CD4-positive, alpha-beta memory T cell (primary cell): ENCODE data around the gene STIM1. TPM values are rescaled to one million over a fixed set of nuclear protein-coding genes. Genes with fewer than 3 reads are reported as not detected.

ENCODE experiments used
- CTCF ChIA-PET: fragments of 350-600 bp; sonication (Branson Sonifier 250); formaldehyde crosslinking; loops from one replicate; lab custom pipeline; 2021; ENCODE audit warnings: inconsistent platforms; ENCODE audit not compliant: partially characterized antibody; lab: Charles Lee
- POLR2A ChIA-PET: fragments of 350-600 bp; sonication (Branson Sonifier 250); formaldehyde crosslinking; loops from one replicate; lab custom pipeline; 2021; ENCODE audit not compliant: partially characterized antibody; lab: Charles Lee
- DNase-seq, 5 donors: peaks; one replicate each; pipeline versions ENCODE4 v3.0.0 to v3.0.0-alpha.2; 2020 to 2022; ENCODE audit warnings: mixed read lengths in 1 of 5
- H3K27ac ChIP-seq: one replicate; pipeline ENCODE4 v1.7.0; 2013; ENCODE audit warnings: low read depth, low read length
- H3K27me3 ChIP-seq: 2 replicates; pipeline ENCODE4 v1.7.0; 2013; ENCODE audit warnings: mild to moderate bottlenecking, low read length, moderate library complexity; ENCODE audit not compliant: insufficient read depth
- H3K36me3 ChIP-seq: 2 replicates; pipeline ENCODE4 v1.7.0; 2013; ENCODE audit warnings: mild to moderate bottlenecking, low read length, moderate library complexity; ENCODE audit not compliant: insufficient read depth
- H3K4me1 ChIP-seq: 2 replicates; pipeline ENCODE4 v1.7.0; 2013; ENCODE audit warnings: mild to moderate bottlenecking, low read length, moderate library complexity; ENCODE audit not compliant: insufficient read depth
- H3K4me3 ChIP-seq, 2 donors: one replicate each; pipeline ENCODE4 v1.7.0; 2013; ENCODE audit warnings: low read length in 2 of 2, mild to moderate bottlenecking in 1 of 2
- H3K9me3 ChIP-seq, 2 donors: one replicate each; pipeline ENCODE4 v1.7.0; 2013; ENCODE audit warnings: low read length in 2 of 2, control low read depth in 1 of 2; ENCODE audit not compliant: control insufficient read depth in 1 of 2
- H3K27ac Mint-ChIP-seq, 7 donors: one replicate each; pipeline ENCODE4 v1.8.0; 2020 to 2021; ENCODE audit warnings: mixed read lengths in 7 of 7, mild to moderate bottlenecking in 6 of 7, inconsistent platforms in 3 of 7, moderate library complexity in 3 of 7
- H3K27me3 Mint-ChIP-seq, 2 donors: one replicate each; pipeline ENCODE4 v1.8.0; 2020 to 2021; ENCODE audit warnings: mixed read lengths in 2 of 2
- H3K36me3 Mint-ChIP-seq, 2 donors: one replicate each; pipeline ENCODE4 v1.8.0; 2020 to 2021; ENCODE audit warnings: mixed read lengths in 2 of 2, inconsistent platforms in 1 of 2, mild to moderate bottlenecking in 1 of 2
- H3K4me1 Mint-ChIP-seq, 4 donors: one replicate each; pipeline ENCODE4 v1.8.0; 2020 to 2021; ENCODE audit warnings: mixed read lengths in 4 of 4, mild to moderate bottlenecking in 1 of 4
- H3K4me3 Mint-ChIP-seq, 8 donors: one replicate each; pipeline ENCODE4 v1.8.0; 2020 to 2021; ENCODE audit warnings: mixed read lengths in 8 of 8, mild to moderate bottlenecking in 7 of 8, moderate library complexity in 6 of 8, inconsistent platforms in 3 of 8
- H3K9me3 Mint-ChIP-seq, 8 donors: one replicate each; pipeline ENCODE4 v1.8.0; 2020 to 2021; ENCODE audit warnings: mixed read lengths in 8 of 8, mild to moderate bottlenecking in 5 of 8, inconsistent platforms in 3 of 8, moderate library complexity in 1 of 8
- intact Hi-C: fragments of 100-400 bp; cut with micrococcal nuclease; formaldehyde crosslinking; loops from one replicate; pipeline ENCODE4 v1.15.1; 2023
- polyA plus RNA-seq, 2 donors: library from polyadenylated mRNA; unstranded; fragments of 300-500 nt; fragmentation: Illumina TruSeq; gene quantifications; one replicate each; pipeline ENCODE4 v1.2.3, GENCODE V29; 2021
- total RNA-seq, 2 experiments: library from RNA; stranded (reverse); gene quantifications; one replicate each; pipeline ENCODE4 v1.2.3, GENCODE V29; 2021

The STIM1 gene
- total and polyA plus RNA-seq, 4 experiments from 2014 or later, result 27.7 to 87.4 (median 65.5) TPM

- intact Hi-C loops, result loop anchor here (1.0 to 10.0 kb wide), 4 partner anchors 16 to 129 kb away; no protein-coding TSS in a partner anchor
- Histone ChIP-seq H3K9me3 (no peaks in the 10 kb centered on the region), H3K4me3 (peak overlapping the region in 1 of 2 donors; percentile 18), H3K4me1 (peaks cover 81% of the 10 kb centered on the region), H3K36me3 (no peaks in the 10 kb centered on the region), H3K27me3 (no peaks in the 10 kb centered on the region), H3K27ac (peak overlapping the region; percentile 50)
- ChIA-PET CTCF (interaction anchor here (0.8 to 8.3 kb wide), 25 partner anchors 10 to 137 kb away, joined by 3 to 179 read pairs (median 6); partner anchors contain the start of genes RHOG and STIM1), POLR2A (interaction anchor here (0.6 to 13.1 kb wide), 22 partner anchors 9 to 146 kb away, joined by 3 to 229 read pairs (median 4); partner anchors contain the start of genes NUP98, RHOG and STIM1)
- no peaks in the 10 kb centered on the region for H3K9me3 Mint-ChIP-seq
- peak overlapping the region in 7 of 8 donors; percentile 19 to 73 (median 56) for H3K4me3 Mint-ChIP-seq
- no peaks in the 10 kb centered on the region for H3K27me3 Mint-ChIP-seq
- peaks cover 6 to 20% of the 10 kb centered on the region in 2 donors for H3K36me3 Mint-ChIP-seq
- DNase-seq, result peak in 1 of 5 donors; percentile 8
- H3K4me1 Mint-ChIP-seq, result peaks cover 74 to 90% (median 83%) of the 10 kb centered on the region in 4 donors
- H3K27ac Mint-ChIP-seq, result peak overlapping the region; percentile 82 to 95 (median 92)
Observed at GRCh38 chr11:3942956-3943497, 87.6 kb downstream of the STIM1 start.

GRCh38 chr11:3944198-3944597, 88.7 kb downstream of the STIM1 start:
- H3K27ac ChIP-seq, result peak overlapping the region; percentile 7
- intact Hi-C loops, result loop anchor here (10.0 kb wide), 1 partner anchor 51 kb away; no protein-coding TSS in a partner anchor

GRCh38 chr11:3946455-3947017, 91.1 kb downstream of the STIM1 start:
- Histone ChIP-seq H3K9me3 (no peaks in the 10 kb centered on the region), H3K27me3 (no peaks in the 10 kb centered on the region), H3K4me1 (peaks cover 99% of the 10 kb centered on the region), H3K36me3 (no peaks in the 10 kb centered on the region), H3K27ac (peak overlapping the region; percentile 68), H3K4me3 (peak overlapping the region in 1 of 2 donors; percentile 15)
- intact Hi-C loops, result loop anchor here (1.0 to 10.0 kb wide), 4 partner anchors 26 to 92 kb away; no protein-coding TSS in a partner anchor
- POLR2A ChIA-PET, result interaction anchor here (0.5 to 13.1 kb wide), 20 partner anchors 9 to 145 kb away, joined by 3 to 229 read pairs (median 4); partner anchors contain the start of genes RHOG and STIM1
- H3K4me3 Mint-ChIP-seq, result peak overlapping the region; percentile 72 to 86 (median 80)
- H3K4me1 Mint-ChIP-seq, result peaks cover 86 to 97% (median 92%) of the 10 kb centered on the region in 4 donors
- CTCF ChIA-PET, result interaction anchor here (0.9 to 8.3 kb wide), 10 partner anchors 13 to 123 kb away, joined by 3 to 179 read pairs (median 14); partner anchors contain the start of genes RHOG and STIM1
- H3K27ac Mint-ChIP-seq, result peak overlapping the region; percentile 89 to 98 (median 94)
- no peaks in the 10 kb centered on the region for H3K9me3 Mint-ChIP-seq
- H3K27me3 Mint-ChIP-seq, result no peaks in the 10 kb centered on the region
- H3K36me3 Mint-ChIP-seq, result peaks cover 6 to 20% of the 10 kb centered on the region in 2 donors
- DNase-seq, result no peak

More at GRCh38 chr11:3944198-3944597, 88.7 kb downstream of the STIM1 start:
- Mint-ChIP-seq H3K9me3 (no peaks in the 10 kb centered on the region), H3K27ac (peak overlapping the region; percentile 82 to 95 (median 89)), H3K4me3 (peak overlapping the region in 7 of 8 donors; percentile 21 to 65 (median 49)), H3K27me3 (no peaks in the 10 kb centered on the region), H3K4me1 (peaks cover 80 to 97% (median 90%) of the 10 kb centered on the region in 4 donors), H3K36me3 (peaks cover 6 to 20% of the 10 kb centered on the region in 2 donors)
- H3K4me1 ChIP-seq, result peaks cover 86% of the 10 kb centered on the region
- no peak for DNase-seq
- no peaks in the 10 kb centered on the region for H3K27me3 ChIP-seq
- no peak overlapping the region for H3K4me3 ChIP-seq
- CTCF ChIA-PET, result interaction anchor here (2.4 to 8.3 kb wide), 6 partner anchors 9 to 125 kb away, joined by 11 to 179 read pairs (median 22); partner anchors contain the start of gene STIM1
- no peaks in the 10 kb centered on the region for H3K36me3 ChIP-seq
- no peaks in the 10 kb centered on the region for H3K9me3 ChIP-seq
- POLR2A ChIA-PET, result interaction anchor here (1.0 to 13.1 kb wide), 6 partner anchors 18 to 128 kb away, joined by 3 to 229 read pairs (median 18); partner anchors contain the start of genes RHOG and STIM1

GRCh38 chr11:3947061-3947460, 91.6 kb downstream of the STIM1 start:
- Mint-ChIP-seq H3K4me1 (peaks cover 87 to 97% (median 92%) of the 10 kb centered on the region in 4 donors), H3K36me3 (peaks cover 6 to 20% of the 10 kb centered on the region in 2 donors), H3K9me3 (no peaks in the 10 kb centered on the region), H3K27ac (peak overlapping the region; percentile 89 to 98 (median 94)), H3K27me3 (no peaks in the 10 kb centered on the region), H3K4me3 (peak overlapping the region; percentile 72 to 86 (median 80))
- Histone ChIP-seq H3K27ac (peak overlapping the region; percentile 68), H3K36me3 (no peaks in the 10 kb centered on the region), H3K27me3 (no peaks in the 10 kb centered on the region), H3K4me3 (peak overlapping the region; percentile 19 to 45), H3K9me3 (no peaks in the 10 kb centered on the region), H3K4me1 (peaks cover 99% of the 10 kb centered on the region)
- intact Hi-C loops, result loop anchor here (1.0 to 10.0 kb wide), 4 partner anchors 26 to 93 kb away; no protein-coding TSS in a partner anchor
- ChIA-PET CTCF (interaction anchor here (0.9 to 8.3 kb wide), 9 partner anchors 12 to 122 kb away, joined by 3 to 179 read pairs (median 12); partner anchors contain the start of genes RHOG and STIM1), POLR2A (interaction anchor here (0.5 to 13.1 kb wide), 22 partner anchors 9 to 145 kb away, joined by 3 to 229 read pairs (median 4); partner anchors contain the start of genes RHOG and STIM1)
- peak; percentile 72 to 81 (median 77) for DNase-seq

GRCh38 chr11:3949125-3949524, 93.7 kb downstream of the STIM1 start:
- Histone ChIP-seq H3K36me3 (no peaks in the 10 kb centered on the region), H3K27me3 (no peaks in the 10 kb centered on the region), H3K4me1 (peaks cover 99% of the 10 kb centered on the region), H3K27ac (peak overlapping the region; percentile 68), H3K9me3 (no peaks in the 10 kb centered on the region), H3K4me3 (peak overlapping the region in 1 of 2 donors; percentile 18)
- Mint-ChIP-seq H3K4me1 (peaks cover 83 to 97% (median 90%) of the 10 kb centered on the region in 4 donors), H3K4me3 (peak overlapping the region; percentile 6 to 83 (median 72)), H3K36me3 (peaks cover 6 to 24% of the 10 kb centered on the region in 2 donors), H3K9me3 (no peaks in the 10 kb centered on the region), H3K27me3 (no peaks in the 10 kb centered on the region), H3K27ac (peak overlapping the region; percentile 84 to 95 (median 93))
- intact Hi-C loops, result loop anchor here (5.0 to 10.0 kb wide), 2 partner anchors 42 to 46 kb away; no protein-coding TSS in a partner anchor
- peak; percentile 39 to 47 (median 45) for DNase-seq
- POLR2A ChIA-PET, result interaction anchor here (1.0 to 13.1 kb wide), 4 partner anchors 12 to 109 kb away, joined by 3 to 229 read pairs (median 28); partner anchors contain the start of genes RHOG and STIM1
- CTCF ChIA-PET, result interaction anchor here (1.2 to 3.7 kb wide), 5 partner anchors 10 to 123 kb away, joined by 3 to 17 read pairs (median 16); partner anchors contain the start of gene STIM1

- H3K36me3 Mint-ChIP-seq, result peaks cover 5 to 25% of the 10 kb centered on the region in 2 donors
- H3K9me3 ChIP-seq, result no peaks in the 10 kb centered on the region
- H3K27ac ChIP-seq, result peak overlapping the region; percentile 39
- intact Hi-C loops, result no loop called here
- H3K4me1 Mint-ChIP-seq, result peaks cover 83 to 100% (median 93%) of the 10 kb centered on the region in 4 donors
- no peaks in the 10 kb centered on the region for H3K9me3 Mint-ChIP-seq
- H3K27me3 Mint-ChIP-seq, result no peaks in the 10 kb centered on the region
- peaks cover 98% of the 10 kb centered on the region for H3K4me1 ChIP-seq
- H3K36me3 ChIP-seq, result no peaks in the 10 kb centered on the region
- H3K27ac Mint-ChIP-seq, result peak overlapping the region; percentile 86 to 95 (median 93)
- H3K4me3 Mint-ChIP-seq, result peak overlapping the region in 7 of 8 donors; percentile 30 to 83 (median 59)
- H3K27me3 ChIP-seq, result no peaks in the 10 kb centered on the region
- ChIA-PET POLR2A (interaction anchor here (1.0 to 13.1 kb wide), 7 partner anchors 9 to 122 kb away, joined by 3 to 229 read pairs (median 4); partner anchors contain the start of gene STIM1), CTCF (interaction anchor here (1.9 to 3.7 kb wide), 6 partner anchors 8 to 121 kb away, joined by 5 to 17 read pairs (median 10); partner anchors contain the start of genes RHOG and STIM1)
- no peak overlapping the region for H3K4me3 ChIP-seq
- DNase-seq, result peak in 4 of 5 donors; percentile 29 to 47 (median 42)
Observed at GRCh38 chr11:3950996-3951660, 95.7 kb downstream of the STIM1 start.
